Activated T-cell treated with anti-CD3 and anti-CD28 coated beads for 24 hours (primary cell): ENCODE results near the gene ABHD17A.
"Not testable (repeated sequence)": the region's sequence is repeated elsewhere in the genome, so short reads cannot be mapped to it uniquely, and the experiment has no call there.

ENCODE experiments used
- DNase-seq: peaks from one replicate; pipeline ENCODE4 v3.0.0-alpha.2; 2020; ENCODE audit warnings: low read depth

The ABHD17A gene

DNA sequence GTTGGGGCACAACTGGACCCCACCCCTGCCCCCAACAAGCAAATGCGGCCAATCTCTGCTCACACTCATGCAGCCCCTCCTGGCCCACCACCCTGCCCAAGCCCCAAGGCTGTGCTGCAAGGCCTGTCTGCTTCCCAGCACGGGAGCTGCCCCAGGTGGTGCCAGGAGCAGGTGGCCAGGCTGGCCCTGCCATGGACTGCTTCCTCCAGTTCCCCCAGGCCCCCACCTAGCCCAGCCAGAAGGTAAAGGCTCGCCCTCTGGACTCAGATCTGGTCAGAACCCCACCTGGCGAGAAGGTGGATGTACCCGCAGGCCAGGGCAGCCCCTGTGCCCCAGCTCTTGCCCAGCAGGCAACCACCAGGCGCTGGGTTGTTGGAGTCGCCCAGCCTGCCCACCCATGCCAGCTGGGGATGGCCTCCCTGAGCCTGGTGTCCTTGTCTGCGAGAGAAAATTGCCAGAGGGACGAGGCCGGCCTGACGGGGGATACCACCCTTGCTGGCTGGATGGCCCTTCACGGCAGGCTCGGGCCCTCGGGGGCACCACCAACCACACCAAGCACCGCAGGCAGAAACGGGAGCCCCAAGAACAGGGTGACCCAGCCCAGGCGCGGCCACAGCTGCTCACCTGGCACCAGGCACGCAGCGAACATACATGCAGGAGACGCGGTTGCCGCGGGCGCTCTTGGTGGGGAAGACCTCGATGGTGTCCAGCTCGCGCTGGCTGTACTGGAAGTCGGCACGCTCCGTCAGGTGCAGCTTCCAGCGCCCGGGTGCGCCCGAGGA, 4.5 kb downstream of the ABHD17A start:
- no peak for DNase-seq

DNA sequence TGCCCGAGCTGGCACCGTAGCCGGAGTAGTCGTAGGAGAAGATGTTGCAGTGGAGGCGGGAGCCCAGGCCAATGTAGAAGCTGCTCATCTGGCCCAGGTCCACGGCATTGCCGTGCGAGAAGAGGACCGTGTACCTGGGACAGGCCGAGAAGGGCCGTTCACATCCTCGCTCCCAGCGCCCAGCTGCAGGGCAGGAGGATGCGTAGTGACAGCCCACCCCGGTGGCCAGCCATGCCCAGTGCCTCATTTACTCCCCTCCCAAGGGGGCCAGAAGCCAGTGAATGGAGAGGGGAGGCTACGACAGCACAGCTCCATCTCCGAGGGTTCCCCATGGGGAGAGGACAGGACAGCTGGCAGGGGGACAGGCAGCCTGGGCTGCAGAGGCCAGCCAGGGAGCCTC, 5.3 kb downstream of the ABHD17A start:
- DNase-seq: not testable (repeated sequence)

DNA sequence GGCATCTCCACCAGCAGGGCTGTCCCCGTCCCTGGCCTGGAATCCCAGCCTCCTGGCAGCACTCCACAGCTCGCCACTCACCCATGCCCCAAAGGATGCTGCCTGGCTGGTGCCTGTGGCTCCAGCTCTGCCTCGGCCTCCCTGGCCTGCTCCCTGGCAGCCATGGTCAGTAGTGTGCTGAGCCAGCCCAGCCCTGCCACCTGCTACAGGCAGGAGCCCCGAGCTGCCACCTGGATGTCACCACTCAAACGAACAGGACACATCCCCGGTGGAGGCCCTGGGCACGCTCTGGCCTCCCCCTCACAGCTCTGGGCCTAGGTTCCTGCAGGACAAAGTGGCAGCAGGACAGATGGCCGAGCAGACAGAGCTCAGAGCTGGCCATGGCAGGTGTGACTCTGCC, 6.7 kb downstream of the ABHD17A start:
- DNase-seq: not testable (repeated sequence)

DNA sequence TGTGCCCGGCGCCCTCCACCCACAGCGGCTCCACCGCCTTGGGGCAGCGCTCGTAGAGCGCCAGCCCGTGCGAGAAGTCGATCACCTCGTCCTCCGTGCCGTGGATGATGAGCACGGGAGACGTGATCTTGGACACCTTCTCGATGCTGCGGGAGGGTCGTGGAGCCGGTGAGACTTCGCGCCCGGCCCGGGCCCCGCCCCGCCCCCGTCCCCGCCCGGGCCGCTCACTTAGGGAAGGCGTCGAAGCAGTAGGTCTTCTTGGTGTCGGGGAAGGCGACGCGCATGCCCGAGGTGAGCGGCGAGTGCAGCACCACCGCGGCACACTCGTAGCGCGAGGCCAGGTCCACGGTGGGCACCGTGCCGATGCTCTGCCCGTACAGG, 8.0 kb downstream of the ABHD17A start:
- not testable (repeated sequence) for DNase-seq

DNA sequence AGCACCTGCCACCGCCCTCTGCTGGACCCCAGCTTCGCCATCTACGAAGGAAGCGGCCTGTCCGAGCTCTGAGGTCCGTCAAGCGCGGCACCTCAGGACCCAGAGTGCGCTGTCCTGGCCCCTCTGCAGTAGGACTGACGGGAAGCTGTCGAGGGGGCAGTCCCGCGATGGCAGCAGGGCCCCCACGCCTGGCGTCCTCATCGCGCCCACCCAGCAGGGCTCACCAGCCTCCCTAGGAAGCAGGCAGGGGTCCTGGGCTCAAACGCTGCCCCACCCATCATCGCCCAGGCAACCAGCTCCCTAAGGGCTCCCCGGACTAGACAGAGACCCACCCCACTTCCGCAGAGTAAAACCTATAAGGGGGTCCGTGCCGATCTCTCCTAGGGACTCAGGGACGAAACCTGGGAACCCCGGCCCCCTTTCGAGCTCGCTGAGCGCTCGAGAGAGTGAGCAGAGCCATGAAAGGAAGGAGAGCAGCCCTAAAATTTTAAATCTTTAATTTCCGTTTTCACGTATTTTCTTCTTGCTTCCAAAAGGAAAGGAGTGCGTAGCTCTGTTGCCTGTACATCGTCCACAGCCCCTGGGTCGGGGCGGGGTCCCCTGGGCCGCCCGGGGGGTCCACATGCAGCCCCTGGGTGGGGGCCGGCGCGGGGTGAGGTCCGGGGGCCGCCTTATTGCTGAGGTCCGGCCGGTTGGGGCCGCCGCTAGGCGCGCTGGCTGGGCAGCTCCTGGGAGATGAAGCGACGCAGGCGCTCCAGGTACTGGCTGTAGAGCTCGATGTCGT, 8.6 kb downstream of the ABHD17A start:
- not testable (repeated sequence) for DNase-seq

DNA sequence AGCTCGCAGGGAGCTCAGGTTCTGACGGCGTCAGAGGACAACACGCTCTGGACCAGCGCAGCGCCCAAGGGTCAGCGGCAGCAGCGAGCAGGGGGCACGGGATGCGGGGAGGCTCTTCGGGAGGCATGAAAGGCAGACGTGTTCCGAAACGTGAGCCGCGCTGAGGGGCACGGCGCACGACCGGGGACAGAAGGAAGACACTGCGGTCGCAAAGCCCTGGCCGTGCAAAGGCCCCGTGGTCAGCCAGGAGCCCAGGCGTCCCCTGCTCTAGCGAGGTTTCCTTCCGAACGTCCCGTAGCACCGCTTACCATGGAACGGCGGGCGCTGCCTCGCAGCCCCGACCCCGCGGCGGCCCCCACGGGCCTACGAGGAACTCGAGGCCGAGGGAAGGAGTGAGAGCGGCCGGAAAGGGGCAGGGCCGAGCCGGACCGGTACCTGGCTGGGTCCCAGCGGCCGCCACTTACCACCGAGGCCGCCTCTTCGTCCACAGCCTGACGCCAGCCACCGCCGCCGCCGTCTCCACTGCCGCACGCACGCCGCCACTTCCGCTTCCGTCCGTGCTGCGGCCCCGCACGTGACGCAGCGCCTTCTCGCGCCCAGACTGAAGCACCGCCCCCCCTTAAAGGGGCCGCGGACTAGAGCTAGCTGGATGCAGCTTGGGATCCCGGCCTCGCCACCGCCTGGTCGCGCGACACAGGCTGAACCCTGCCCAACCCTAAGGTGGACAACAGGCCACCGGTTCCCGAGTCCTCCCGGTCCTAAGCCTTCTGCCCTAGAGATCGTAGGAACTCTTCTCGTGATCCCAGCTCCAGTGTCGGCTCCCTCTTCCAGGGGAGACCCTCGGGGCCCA, 9.4 kb downstream of the ABHD17A start:
- DNase-seq: peak; percentile 86

DNA sequence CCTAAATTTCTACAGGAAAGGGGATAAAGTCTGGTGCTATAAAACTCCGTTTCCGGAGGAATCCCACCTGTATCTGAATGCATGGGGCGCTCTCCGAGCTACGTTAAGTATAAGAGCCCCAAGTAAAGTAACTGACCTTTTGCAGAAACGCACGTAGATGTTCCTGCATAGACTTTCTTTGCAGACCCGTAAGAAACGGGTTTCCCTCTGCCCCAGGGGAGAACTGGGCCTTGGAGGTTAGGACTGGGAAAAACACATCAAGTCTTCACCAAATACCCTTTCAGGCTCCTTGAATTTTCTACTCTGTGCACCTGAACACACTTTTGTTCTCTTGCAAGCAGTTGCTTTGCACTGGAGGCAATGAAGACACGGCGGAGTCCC, 10.0 kb downstream of the ABHD17A start:
- DNase-seq: not testable (repeated sequence)

DNA sequence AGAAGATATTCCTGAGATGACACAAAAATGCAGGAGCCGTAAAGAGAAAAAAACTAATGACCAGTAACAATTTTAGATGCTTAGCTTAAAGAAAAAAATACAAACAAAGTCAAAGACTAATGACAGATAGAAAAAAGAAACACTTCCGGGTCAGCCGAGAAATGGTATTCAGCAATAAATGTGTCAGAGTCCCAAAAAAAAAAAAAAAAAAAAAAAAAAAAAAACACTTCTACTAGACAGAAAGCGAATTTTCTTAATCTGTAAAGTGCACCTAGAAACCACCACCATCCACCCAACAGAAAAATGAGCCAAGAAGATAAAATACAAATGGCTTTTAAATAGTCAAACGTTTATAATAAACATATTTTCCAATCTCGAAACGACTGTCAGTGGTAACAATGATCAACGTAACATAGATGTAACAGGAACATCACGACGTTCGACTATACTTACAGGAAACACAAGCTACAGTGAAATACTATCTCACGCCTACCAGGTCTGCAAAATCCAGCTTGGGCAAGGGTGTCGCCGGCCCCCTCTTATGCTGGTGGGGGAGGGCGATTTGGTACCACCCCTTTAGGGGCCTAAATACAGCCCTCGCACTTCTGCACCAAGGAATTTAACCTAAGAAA, 10.6 kb downstream of the ABHD17A start:
- no peak for DNase-seq

DNA sequence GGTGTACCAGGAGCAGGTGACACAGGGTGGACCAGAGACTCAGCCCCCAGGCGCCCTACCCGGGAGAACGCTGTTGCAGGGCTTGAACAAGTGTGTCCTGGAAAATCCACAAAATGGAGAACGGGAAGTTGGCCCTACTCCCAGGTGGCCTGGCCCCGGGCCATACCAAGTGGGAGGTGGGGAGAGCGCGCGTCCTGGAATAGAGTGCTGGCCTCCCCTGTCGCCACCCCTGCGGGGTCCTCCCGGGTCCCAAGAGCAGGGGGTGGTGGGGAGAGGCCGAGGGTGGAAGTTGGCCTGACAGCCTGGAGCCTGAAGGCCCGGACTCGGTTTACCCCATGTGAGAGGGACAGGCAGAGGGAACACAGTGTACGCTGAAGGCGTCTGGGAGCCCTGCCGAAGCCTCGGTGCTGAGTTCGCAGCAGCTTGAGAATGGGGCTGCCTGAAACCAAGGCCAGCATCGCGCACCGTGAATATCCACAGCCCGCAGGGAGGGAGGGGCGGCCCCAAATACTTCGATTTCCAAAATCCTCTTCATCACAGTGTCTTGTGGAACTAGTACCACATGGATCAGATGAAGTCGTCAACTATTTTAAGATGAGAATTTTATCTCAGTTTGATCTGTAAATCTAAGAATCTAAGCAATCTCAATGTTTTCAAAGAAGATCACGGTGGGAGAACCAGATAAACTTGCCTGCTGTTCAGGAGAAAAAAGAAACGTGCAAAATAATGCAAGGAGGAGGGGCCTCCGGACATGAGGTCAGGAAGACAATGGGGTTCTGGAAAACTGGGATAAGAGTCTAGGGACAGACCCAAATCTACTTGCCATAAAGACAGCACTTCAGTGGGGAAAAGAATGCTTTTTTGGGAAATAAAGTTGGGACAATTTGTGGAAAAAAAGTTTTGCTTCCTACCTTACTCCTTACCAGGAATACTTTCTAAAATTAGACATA, 11.5 kb downstream of the ABHD17A start:
- no peak for DNase-seq

DNA sequence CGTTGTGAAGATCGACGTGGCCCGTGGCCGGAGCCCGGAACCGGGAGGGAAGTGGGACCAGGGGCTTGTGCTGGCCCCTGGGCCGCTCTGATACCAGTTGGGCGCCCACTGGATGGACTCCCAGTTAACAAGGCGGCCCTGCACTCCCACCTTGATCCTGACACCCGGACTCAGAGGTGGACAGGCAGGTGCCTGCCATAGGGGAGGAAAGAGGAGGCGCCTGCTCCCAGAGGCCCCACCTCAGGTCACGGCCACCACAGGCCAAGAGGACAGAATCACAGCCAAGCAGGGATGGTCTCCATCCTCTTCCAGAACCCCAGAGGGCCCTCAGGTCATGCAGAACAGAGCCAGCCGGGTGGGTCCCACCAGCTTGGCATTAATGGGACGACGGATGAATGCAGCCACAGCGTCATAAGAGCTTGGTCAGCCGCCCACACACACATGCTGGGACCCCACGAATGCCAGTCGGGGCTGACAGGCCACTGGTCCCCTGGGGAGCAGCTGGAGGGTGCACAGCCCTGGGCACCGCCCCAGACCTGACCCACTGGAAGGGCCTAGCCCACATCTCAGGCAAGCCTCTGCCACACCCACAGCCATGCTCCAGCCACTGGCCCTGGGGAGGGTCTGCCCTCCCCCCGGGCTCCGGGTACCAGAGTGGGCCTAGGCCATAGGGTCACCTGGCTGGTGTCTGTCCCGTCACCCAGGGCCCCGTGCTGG, 12.3 kb downstream of the ABHD17A start:
- no peak for DNase-seq

DNA sequence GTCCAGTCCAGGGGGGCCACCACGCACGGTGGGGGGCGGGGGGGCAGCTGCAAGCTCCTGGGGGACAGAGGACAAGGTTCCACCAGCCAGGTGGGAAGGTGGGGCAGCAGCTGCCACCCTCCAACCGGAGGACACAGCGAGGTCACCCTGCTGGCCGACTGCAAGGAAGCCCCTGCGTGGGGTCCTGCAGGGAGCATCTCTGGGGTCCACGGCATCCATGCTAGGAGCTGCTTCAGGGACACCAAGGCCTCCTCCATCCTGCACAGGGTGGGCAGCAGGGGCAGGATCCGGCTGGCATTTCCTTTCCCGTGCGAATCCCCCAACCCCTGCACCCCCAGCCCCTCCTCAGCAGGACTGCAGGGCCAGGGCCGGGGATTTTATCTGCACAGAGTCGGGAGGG, 13.7 kb downstream of the ABHD17A start:
- no peak for DNase-seq

DNA sequence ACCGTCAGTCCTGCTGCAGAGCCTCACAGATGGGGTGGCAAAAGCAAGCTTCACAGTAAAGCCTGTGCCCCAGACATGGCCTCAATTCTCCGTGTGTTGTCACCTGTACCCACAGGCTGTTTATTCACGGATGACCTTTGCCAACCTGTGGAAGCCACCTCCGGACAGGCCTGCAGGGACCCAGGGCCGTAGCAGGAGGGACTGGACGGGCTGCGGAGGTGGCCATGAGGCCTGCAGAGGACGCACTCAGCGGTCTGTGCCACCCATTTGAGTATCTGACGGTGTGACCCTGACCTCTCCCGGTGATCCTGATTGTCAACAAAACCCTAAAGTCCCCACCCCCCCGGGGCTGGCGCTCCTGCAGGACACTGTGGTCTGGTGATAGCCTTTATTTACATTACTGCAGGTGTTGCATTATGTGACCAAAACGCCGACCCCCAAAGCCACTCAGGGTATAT, 14.1 kb downstream of the ABHD17A start:
- DNase-seq: no peak

DNA sequence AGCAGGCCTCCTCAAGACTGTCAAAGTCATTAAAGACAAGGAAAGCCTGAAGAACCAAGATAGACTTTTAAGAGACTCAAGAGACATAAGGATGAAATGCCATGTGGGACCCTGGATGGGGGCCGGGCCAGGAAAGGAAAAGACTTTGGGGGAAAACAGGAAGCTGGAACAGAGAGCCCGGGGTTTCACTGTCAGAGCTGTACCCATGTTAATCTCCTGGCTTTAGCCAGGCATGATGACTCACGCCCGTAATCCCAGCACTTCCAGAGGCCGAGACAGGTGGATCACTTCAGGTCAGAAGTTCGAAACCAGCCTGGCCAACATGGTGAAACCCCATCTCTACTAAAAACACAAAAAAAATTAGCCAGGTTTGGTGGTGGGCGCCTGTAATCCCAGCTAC, 16.3 kb downstream of the ABHD17A start:
- DNase-seq: no peak

DNA sequence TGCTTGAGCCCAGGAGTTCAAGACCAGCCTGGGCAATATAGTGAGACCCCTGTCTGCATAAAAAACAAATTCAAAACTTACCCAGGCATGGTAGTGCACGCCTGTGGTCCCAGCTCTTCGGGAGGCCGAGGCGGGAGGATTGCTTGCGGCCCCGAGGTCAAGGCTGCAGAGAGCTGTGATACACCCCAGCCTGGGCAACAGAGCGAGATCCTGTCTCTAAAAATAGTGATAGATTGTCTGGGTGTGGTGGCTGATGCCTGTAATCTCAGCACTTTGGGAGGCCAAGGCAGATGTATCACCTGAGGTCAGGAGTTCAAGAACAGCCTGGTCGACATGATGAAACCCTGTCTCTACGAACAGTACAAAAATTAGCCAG, 18.0 kb downstream of the ABHD17A start:
- DNase-seq: no peak

DNA sequence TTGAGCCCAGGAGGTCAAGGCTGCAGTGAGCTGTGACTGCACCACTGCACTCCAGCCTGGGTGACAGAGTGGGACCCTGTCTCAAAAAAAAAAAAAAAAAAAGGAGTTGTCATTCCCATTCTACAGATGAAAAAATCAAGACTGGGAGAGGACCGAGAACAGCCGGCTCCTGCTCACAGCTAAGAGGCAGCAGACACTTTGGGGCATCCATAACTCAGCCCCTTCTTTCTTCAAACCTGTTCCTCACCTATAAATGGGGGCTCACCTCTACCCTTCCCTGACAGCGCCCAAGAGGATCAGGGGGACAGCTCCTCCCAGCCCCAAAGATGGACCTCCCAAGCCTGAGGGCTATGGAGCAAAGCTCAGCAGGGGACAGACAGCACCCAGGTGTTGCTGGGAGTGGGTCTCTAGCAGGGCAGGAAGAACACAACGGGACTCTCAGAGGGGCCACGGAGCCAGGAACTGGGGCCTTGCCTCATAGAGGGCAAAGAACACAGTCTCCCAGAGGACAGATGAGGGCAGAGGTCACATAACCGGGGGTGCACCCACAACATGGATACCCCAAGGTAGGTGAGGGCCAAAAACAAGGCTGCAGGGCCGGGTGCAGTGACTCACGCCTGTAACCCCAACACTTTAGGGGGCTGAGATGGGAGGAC, 18.5 kb downstream of the ABHD17A start:
- no peak for DNase-seq

DNA sequence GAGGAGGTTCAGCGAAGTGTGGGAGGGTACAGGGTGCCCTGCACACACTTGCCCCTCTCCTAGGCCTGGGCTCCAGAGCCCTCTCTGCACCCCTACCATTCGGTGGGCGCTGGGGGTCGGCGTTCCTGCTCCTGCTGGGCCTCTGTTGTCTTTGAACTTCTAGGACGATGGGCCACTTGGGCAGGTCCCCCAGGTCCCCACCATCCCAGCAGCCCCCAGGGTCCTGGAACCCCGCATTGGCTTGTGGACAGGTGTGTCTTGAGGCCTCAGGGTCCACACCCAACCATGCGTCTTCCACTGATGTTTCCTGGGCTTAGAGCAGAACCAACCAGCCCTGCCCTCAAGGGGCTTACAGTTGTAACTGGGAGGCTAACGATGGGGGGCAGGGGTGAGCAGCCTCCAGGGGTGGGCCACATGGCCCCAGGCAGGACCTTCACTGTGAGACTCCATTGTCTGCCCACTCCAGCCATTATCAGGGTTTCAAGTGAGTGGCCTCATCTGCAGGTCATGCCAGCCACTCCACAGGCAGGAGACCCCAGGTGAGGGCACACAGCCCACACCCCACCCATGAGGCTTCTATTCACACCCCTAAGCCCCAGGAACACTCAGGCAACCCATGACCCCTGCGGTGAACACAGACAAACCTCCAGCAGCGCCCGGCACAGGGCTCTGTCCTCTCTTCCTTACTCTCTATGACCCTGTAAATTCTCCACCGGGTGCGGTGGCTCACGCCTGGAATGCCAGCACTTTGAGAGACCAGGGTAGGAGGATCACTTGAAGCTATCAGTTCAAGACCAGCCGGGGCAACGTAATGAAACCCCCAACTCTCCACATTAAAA, 19.9 kb downstream of the ABHD17A start:
- DNase-seq: no peak

DNA sequence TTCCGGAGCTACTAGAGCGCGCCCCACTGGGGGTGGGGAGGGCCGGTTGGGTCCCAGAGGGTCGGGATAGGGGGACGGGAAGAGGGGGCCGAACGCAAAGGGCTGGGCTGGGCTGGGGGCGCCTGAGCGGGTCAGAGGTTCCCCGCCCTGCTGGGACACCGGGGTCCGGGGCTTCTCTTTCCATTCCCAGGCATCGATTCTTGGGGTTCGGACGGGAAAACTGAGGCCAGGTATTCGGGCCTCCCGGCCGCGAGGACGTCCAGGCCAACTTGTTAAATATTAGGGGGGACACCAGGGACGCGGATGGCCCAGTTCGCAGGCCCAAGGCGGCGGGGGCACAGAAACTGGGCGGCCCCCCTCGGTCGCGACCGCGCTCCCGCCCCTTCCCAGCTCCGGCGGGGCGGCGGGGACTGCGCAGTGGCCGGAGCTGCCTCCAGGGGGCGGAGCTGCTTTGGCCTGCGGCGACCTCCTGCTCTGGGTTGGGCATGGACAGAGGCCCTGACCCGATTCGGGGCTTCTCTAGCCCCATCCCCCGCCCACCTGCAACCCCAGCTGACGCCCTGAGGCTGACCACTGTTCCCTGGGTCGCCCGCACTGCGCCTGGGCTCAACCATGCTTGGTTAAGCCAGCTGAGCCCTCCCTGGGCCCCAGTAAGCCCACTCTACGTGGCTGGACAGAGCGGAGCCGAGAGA, 20.7 kb downstream of the ABHD17A start:
- no peak for DNase-seq
